CD4-positive, alpha-beta T cell treated with Interleukin-4 for 1 hour (primary cell): ENCODE measurements around the gene EBLN2.
"Not testable (repeated sequence)": the region's sequence is repeated elsewhere in the genome, so short reads cannot be mapped to it uniquely, and the experiment has no call there.

Source experiments
- DNase-seq, 2 donors: peaks; one replicate each; pipeline ENCODE4 v3.0.0-alpha.2; 2020 to 2022

Gene EBLN2

DNA sequence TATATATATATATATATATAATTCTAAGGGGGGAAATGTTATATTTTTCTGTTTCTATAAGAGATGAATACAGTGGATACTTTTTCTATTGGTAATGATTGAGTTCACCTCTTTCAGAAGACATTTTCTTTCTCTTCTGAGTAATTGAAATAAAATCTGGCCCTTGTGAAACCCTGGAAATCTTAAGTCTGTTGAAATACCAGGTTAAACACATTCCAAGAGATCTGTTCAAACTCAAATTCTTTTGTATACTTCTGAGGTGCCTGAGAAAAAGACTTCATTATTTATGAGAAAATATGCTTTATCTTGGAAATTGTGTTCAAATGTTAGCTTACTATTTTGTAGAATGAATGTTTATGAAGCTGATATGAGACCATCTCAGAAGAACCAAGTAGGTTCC is 4.8 kb downstream of the EBLN2 start:
- DNase-seq: not testable (repeated sequence)

DNA sequence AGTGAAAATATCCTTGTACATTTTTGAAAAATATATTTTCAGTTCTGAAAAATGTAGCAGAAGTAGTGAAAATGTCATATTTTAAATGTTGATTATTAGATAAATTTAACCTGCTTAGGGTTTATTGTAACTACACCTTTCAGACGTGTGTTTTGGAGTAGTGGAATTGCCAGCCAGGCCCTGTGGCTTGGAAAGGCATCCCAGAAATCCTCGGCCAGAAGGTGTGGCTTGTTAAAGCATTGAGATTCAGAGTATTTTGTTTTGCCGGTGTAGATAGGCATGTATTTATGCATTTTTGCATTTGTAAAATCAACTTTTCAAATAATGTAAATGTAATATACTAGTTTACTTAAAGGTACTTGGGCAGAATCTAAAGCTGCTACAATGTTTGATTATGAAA is 7.0 kb downstream of the EBLN2 start:
- DNase-seq: no peak

DNA sequence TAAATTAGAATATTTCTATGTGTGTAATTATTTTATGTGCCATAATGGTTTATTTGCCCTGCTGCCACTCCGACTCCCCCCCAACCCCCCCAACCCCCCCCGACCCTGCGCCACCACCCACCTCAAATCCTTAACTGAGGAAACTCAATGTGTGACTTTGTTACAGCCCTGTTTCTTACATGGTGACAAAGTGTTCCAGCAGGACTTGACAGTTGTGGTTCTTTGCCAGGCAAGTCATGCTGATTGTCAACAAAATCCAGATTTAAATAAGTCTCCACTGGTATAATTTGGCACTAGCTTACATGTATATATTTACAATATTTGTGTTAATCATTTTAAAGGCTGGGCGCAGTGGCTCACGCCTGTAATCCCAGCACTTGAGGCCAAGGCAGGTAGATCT is 7.7 kb downstream of the EBLN2 start:
- no peak for DNase-seq

DNA sequence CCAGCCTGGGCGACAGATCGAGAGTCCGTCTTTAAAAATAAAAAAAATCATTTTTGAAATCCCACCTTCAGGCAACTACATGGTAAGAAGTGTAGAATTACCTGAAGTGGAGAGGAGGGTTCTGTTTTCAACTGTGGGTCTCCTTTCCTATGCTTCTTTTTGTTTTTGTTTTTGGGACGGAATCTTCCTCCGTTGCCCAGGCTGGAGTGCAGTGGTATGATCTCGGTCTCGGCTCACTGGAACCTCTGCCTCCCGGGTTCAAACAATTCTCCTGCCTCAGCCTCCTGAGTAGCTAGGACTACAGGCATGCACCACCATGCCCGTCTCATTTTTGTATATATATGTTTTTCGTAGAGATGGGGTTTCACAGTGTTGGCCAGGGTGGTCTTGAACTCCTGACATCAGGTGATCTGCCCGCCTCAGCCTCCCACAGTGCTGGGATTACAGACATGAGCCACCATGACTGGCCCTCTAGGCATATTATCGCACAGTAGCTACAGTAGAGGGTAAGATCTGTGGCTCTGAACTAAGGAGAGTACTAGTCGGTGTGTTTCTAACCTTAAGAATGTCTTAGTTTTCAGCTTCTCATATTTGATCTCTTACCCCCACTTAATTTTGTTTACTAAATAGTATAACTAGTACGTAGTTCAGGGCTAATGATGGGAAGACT is 8.5 kb downstream of the EBLN2 start:
- DNase-seq: no peak

DNA sequence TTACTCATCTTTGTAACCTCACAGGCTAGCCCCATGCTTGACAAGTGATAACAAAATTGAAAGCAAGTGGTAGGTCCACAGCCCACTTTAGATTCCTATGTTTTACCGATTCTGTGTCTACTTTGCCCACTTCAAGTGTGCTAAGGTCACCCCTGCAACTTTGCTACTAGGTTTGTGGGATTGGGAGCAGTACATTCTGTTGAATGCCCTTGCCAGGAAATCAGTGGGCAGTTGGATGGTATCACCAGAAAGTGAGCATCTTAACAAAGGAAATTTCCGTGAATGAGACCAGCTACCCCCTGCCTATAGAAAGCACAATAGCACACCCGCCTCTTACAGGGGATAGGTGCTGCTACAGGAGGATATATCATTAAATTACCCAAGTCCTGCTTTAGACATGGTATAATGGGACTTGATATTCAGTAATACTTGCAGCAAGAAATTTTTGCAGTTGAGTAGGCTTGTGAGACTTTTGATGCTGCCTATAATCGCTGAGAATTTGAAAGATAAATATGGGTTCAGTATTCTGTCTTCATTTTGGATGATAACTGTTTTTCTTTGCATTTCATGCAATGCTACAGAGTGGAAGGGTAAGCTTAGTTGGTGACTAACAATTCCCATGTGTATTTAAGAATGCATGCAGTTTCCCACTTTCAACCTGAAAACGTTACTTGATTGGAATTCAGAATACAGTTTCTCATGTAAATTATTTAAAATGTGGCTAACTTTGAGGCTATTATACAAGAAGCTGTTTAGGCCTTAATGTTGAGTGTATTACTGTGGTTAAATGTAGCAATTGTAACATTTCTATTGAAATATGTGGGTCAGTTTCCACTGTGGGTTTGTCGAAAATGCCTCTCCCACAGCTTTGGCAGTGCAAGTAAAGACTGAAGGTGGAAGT is 9.5 kb downstream of the EBLN2 start:
- DNase-seq: no peak

DNA sequence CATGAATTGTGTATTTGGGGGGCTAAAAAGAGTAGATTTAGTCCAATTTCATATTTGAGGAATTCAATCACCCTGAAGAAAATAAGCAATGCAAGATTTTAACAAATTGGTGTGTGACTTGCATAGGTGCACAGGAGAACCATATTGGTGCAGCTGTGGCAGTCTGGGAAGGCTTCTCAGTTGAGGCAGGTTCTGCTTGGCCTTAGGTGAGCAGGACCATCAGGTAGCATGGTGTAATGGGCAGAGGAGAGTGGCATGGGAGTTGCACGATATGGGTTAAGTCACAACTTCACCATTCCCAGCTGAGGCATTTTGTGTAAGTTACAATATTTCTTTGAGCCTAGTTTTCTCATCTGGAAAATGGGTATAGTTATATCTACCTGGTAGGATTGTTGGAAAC is 10.5 kb downstream of the EBLN2 start:
- DNase-seq: no peak

DNA sequence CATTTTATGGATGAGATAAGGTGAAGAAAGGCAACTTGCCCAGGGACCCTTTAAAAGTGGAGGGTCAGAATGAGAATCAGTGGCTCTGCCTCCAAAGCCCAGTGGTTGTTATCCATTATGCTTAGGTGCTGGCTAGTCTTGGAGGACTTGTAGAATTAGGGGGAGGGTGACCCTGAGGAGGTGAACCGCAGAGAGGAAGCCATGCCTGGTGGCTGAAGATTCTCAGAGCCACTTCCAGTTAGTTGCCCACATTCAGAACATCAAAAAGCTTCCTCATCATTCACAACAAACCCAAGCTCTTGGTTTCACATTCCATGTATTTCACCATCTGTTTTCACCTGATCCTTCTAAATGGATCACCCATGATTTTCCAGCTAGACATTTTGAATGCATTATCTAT is 11.2 kb downstream of the EBLN2 start:
- DNase-seq: no peak

DNA sequence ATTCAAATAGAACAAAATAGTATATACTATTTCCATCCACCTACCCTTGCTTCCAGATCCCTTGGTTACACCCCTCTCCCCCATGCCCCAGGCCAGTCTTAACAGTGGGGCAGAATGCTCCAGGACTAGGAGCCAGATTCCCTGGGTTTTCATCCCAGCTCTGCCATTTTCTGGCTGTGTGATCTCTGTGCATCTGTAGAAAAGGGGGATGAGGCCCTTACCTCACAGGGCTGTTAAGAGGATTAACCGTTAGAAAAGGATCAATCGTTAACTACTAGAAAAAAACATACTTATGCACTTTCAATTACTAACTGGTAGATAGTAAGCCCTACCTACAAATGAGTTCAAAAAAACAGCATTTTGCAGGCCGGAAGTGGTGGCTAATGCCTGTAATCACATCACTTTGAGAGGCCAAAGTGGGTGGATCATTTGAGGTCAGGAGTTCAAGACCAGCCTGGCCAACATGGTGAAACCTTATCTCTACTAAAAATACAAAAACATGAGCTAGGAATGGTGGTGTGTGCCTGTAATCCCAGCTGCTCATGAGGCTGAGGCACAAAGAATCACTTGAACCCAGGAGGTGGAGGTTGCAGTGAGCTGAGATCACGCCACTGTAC is 11.7 kb downstream of the EBLN2 start:
- DNase-seq: no peak

DNA sequence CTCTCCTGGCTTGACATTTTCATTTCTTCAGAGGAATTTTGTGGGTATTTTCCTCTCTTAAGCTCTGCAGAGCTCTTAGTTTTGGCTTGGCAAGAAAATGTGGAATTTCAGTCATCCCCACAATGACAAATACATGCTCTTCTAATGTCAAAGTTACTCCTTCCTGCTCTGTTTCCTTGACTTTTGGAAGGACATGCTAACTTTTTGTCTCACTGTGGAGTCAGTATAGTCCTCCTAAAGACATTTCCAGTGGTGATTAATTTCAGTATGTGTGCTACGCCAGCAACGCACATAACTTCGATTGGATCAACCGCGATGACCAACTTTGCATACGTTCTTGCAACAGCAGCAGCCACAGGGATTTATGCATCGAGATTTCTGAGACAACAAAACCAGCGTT is 13.3 kb downstream of the EBLN2 start:
- no peak for DNase-seq

DNA sequence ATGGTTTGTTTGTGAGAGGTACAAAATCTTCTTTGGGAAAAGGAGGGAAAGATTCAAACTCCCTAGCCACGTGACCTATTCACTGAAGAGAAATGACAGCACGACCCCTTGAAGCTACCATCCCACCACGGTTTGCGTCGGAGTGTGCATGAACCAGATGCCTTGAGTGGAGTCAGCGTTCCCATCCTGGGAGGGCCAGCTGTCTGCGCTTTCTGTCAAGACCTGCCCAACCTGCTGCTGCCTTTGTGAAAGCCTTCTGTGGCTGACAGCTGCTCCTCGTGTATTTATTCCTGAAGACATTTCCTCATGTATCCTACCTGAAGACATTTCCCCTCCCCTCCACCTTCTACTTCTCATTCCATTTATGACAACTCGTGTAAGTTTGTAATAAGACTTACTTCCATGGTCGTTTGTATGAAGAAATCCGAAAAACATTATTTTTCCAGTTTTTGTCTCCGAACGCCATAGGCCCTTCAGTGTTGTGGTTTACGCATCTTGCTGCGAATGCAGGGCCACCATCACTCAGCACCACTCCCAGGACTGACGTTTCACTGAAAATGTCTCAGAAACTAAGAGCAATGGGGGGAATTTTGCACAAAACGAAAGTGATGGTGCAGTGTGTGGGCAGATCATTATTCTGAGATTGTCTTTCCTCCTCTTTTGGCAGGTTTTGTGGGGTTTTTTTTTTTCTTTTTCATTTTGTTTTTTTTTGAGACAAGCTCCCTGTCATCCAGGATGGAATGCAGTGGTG is 18.9 kb downstream of the EBLN2 start:
- DNase-seq: no peak

DNA sequence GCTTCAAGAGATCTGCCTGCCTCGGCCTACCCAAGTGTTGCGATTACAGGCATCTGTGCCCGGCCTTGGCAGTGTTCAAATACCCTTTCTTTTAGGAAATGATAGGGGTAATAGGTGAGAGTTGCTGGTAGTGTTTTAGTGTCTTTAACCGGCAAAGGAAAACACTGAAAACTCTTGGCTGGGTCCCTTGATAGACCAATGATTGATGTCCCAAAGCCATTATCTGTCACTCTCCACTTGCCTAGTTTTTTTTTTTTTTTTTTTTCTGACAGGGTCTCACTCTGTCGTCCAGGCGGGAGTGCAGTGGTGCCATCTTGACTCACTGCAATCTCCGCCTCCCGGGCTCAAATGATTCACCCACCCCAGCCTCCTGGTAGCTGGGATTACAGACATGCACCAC is 19.7 kb downstream of the EBLN2 start:
- no peak for DNase-seq

DNA sequence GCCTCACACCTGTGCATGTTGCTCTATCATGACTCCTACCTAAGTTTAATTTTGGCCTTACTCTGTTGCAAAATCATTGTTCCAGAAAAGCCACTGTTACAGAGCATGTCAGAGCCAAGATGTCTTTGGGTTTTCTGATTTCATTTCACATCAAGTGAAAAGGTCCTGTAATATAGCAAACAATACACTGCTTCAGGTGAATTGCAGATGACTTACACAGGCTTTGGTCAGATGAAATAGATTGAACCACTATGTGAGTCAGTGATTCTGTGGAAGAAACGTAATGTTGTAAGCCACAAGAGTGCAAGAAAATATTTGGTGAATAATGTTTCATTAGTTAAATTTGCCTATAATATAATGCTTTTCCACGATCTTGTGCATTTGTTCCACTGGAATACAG is 22.7 kb downstream of the EBLN2 start:
- no peak for DNase-seq

DNA sequence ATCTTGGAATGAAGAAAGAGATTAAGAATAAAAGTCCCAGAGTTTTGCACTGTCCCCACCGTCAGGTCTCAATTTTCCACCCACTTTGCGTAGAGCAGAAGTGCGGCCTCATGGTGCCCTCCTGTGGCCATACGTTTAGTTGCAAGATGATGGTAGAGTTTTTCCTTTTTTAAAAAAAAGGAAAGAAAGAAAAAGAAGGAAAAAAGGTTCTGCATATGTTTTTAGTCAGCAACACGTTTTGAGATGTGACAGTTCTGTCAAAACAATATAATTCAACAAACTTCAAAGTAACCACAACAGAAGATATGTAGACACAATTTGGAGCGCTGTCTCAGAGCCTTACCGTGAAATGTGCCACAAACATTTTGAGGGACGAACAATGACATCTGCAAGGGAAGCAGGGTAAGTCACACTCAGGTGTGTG is 24.6 kb downstream of the EBLN2 start:
- peak; percentile 33 to 45 for DNase-seq

DNA sequence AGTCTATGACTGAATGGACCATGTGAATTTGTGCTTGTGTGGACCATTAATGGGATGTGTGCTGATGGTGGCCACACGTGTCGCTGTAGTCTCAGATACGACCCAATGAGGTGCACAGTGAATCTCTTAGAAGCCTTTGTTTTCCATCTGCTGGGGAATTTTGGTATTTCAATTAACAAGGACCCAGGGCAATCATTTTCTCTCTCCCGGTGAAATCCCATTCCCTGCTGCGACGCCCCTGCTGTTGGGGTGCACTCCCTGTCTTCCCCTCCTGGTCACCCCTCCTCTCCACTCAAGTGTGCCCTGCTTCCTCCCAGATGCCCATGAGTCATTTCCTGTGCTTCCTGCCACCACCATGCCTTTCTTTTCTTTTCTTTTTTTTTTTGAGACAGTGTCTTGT is 32.7 kb downstream of the EBLN2 start:
- DNase-seq: no peak

DNA sequence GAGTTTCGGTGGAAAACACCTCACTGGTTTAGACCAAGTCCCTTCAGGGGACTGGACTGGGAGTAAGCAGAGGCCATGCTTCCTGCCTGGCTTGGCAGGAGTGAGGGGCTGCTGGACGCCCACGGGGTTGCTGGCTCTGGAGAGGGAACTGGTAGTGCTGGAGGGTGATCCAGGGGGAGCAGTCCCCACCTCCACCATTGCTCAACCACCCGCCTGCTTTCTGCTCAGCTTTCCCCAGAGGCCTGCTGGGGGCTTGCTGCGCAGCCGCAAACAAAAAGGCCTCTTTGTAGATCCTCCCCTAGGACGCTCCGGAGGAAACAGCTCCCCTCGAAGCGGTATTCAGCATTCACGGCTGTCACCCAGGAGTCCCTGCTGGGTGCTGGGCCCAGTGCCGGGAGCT is 33.5 kb downstream of the EBLN2 start:
- DNase-seq: no peak

DNA sequence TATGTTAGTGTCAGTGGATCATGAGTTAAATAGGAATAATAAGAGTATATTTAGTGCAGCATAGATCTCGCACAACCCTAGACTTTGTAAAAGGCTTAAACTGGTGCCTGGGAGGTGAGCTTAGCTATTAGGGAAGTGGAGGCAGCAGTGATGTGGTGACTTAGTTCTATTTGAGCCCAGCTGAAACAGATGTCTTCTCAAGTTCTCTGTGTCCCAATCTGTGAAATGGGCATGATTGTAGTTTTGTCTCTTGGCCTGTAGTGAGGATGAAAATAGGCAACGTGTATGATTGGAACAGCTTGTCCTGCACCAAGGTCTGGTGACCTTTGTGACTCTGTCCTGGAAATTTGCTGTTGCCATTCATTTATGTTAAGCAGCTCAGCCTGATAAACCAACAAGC is 34.7 kb downstream of the EBLN2 start:
- no peak for DNase-seq

DNA sequence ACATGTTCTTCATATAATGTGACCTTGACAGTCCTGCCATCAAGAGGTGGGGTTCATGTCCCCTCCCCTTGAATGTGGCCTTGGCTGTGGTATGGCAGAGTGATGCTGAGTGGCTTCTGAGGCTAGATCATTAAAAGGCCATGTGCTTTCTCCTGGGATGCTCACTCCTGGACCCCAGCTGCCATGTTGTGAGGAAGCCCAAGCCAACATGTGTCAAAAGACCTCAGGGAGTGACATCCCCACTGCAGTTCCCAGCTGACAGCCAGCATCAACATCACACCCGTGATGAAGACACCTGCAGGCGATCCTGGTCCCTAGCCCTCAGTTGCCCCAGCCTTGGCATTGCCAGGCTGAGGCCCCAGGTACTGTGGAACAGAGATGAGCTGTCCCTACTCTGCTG is 36.6 kb downstream of the EBLN2 start:
- DNase-seq: no peak

DNA sequence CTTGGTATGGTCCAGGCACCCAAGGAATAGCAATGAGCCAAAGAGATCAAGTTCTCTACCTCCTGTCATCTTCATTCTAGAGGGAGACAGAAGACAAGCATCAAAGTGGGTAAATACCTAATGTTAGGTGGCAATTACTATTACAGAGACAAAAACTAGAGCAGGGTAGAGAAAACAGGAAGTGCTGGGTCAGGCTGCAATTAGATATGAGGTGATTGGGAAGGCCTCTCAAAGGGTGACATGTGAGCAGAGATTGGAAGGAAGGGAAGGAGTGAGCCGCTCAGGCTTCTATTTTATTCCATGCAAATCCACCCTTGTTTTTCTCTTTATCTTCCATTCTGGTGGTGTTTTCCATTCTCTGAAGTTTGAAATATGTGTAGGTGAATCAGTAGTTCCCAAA is 37.4 kb downstream of the EBLN2 start:
- no peak for DNase-seq

DNA sequence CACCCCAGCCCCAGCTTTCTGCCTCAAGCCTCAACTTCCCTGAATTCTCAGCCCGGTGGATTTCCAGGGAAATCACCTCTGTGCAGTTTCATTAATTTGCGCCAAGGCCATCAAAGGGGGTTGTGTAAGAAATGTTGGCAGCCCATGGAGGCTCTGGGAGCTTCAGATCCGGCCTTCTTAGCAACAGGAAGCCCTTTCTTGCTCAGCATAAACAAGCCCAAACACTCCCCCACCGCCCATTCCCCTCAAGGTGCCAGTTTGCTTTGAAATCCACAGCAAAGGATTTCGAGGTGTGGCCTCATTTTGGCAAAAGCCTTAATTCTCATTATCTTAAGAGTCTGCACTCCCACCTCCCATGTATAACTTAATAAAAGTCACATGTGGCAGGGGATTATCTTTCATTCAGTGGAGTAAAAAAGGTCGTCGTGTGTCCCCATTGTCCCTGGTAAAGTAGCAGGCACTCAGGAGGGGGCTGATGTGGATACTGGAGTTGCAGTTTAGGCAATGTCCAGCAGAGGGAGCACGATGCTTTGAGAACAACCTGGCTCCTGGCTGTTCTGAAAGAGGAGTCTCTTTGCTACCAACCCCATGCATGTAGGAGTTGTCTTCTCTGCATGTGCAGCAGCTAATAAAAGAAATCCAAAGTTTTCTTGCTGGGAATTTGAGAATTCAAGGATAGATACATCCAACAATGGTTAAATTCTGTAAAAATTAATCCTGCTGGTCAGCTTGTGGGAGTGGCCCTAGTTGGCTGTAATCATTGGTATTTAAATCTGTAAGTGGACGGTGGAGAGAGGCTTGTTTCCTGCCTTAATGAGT is 39.5 kb downstream of the EBLN2 start:
- DNase-seq: peak; percentile 69 to 71

DNA sequence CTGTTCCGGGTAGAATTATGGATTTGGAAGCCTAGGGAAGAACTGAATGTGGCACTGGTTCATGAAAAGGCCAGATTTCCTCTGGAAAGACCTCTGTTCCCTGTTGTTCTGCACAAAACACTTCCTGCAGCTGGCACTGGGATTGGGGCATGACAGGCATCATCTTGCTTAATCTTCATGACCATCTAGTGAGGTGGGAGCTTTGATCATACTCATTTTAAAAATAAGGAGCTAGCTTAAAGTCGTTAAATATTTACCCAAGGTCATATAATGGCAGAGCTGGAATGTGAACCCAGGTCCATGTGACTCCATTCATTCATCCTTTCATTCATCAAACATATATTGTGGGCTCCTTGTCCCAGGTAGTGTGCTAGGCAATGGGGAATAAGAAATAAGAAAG is 40.4 kb downstream of the EBLN2 start:
- no peak for DNase-seq

DNA sequence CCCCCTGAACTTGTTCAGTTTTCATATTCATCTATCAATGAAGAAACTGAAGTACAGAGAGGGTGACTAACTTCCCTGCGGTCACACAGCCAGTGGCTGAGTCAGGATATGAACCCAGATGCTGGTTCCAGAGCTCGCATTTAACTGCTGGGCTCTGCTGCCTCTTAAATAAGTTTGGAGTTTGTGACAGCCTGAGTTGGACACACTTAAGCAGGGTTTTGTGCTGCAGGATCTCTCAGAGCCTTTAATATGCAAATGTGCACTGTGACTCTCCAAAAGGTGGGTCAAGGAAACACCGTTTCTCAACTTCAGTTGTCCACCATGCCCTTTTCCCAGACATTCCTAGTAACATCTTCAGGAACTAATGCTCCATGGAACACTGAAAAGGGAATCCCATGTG is 45.8 kb downstream of the EBLN2 start:
- DNase-seq: no peak

DNA sequence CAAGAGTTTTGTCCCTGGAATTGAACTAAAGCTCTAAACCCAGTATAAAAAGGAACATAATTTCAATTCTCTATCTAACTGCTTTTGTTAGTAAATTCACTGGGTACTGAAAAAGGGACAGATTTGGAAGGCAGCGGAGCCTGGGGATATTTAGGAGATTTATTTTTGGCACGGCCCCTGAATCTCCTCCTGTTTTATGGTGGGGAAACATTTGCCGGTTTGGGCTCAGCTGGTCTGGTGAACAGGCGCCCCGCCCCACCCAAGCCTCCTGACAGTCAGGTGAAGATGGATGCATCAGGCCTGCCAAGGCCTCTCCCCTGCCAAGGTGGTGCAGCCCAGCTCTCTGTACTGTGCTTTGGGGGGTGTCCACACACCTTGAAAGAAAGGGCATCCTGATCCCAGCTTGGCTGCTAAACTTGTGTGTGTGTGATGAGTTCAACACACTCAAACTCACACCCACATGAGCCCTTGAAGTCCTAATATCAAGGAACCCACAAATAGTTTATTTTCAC is 46.3 kb downstream of the EBLN2 start:
- no peak for DNase-seq
